HCT116 (cell line): ENCODE data around the gene C5orf22. TPM values are rescaled to one million over a fixed set of nuclear protein-coding genes. Genes with fewer than 3 reads are reported as not detected.

ENCODE experiments used
- total RNA-seq: library from RNA; stranded (reverse); gene quantifications from one replicate; pipeline ENCODE4 v1.2.1, GENCODE V29; 2021; ENCODE audit not compliant: unreplicated experiment

The C5orf22 gene
- total RNA-seq, 1 experiment from 2014 or later = 22.9 TPM

Other genes starting within 250 kb of the C5orf22 start
- gene DROSHA, start 208 bp upstream of the C5orf22 start, total RNA-seq = 73.5 TPM
- 0.37 TPM for gene PDZD2, start 106.8 kb downstream of the C5orf22 start, total RNA-seq